Mesenchymal stem cell (in vitro differentiated cells and primary cell): ENCODE measurements around the gene SVOP.
"Not testable (repeated sequence)": the region's sequence is repeated elsewhere in the genome, so short reads cannot be mapped to it uniquely, and the experiment has no call there.

ENCODE experiments used
- DNase-seq: peaks from one replicate; pipeline ENCODE4 v3.0.0-alpha.2; 2013
- H2AFZ ChIP-seq: one replicate; pipeline ENCODE4 v1.6.1; 2013; ENCODE audit warnings: low read depth, mild to moderate bottlenecking, control low read depth, inconsistent platforms, low read length, moderate library complexity
- H2AK5ac ChIP-seq: 2 replicates; pipeline ENCODE4 v1.6.1; 2013; ENCODE audit warnings: low read length, moderate library complexity, mild to moderate bottlenecking, inconsistent platforms; ENCODE audit not compliant: severe bottlenecking
- H2BK120ac ChIP-seq: one replicate; pipeline ENCODE4 v1.6.1; 2013; ENCODE audit warnings: low read depth, mild to moderate bottlenecking, inconsistent platforms, low read length, moderate library complexity
- H2BK12ac ChIP-seq, 2 experiments: one replicate each; pipeline ENCODE4 v1.6.1; 2013; ENCODE audit warnings: inconsistent platforms in 2 of 2, low read length in 2 of 2, mild to moderate bottlenecking in 2 of 2, moderate library complexity in 2 of 2, control low read depth in 1 of 2
- H2BK15ac ChIP-seq: one replicate; pipeline ENCODE4 v1.6.1; 2013; ENCODE audit warnings: mild to moderate bottlenecking, low read depth, inconsistent platforms; ENCODE audit not compliant: poor library complexity, severe bottlenecking
- H2BK5ac ChIP-seq: 2 replicates; pipeline ENCODE4 v1.6.1; 2013; ENCODE audit warnings: low read depth, mild to moderate bottlenecking, low read length, control low read depth, inconsistent platforms; ENCODE audit not compliant: poor library complexity, severe bottlenecking
- H3K14ac ChIP-seq, 2 experiments: one replicate each; pipeline ENCODE4 v1.6.1; 2013; ENCODE audit warnings: inconsistent platforms in 2 of 2, low read length in 2 of 2, control low read depth in 1 of 2, mild to moderate bottlenecking in 1 of 2, moderate library complexity in 1 of 2
- H3K18ac ChIP-seq, 2 experiments: one replicate each; pipeline ENCODE4 v1.6.1; 2013; ENCODE audit warnings: inconsistent platforms in 2 of 2, low read length in 2 of 2, control low read depth in 1 of 2, low read depth in 1 of 2, mild to moderate bottlenecking in 1 of 2
- H3K23ac ChIP-seq, 2 experiments: one replicate each; pipeline ENCODE4 v1.6.1; 2013; ENCODE audit warnings: inconsistent platforms in 2 of 2, low read length in 2 of 2, mild to moderate bottlenecking in 2 of 2, moderate library complexity in 2 of 2, control low read depth in 1 of 2
- H3K27ac ChIP-seq: 2 replicates; pipeline ENCODE4 v1.5.1; 2013; ENCODE audit warnings: mild to moderate bottlenecking, moderate library complexity, low read length, control low read depth, inconsistent platforms; ENCODE audit not compliant: poor library complexity, severe bottlenecking
- H3K27me3 ChIP-seq, 2 experiments: 2 replicates each; pipeline versions ENCODE4 v1.6.1 to v1.7.0; 2013; ENCODE audit warnings: low read length in 2 of 2, mild to moderate bottlenecking in 2 of 2, moderate library complexity in 2 of 2, control low read depth in 1 of 2, inconsistent platforms in 1 of 2; ENCODE audit not compliant: control insufficient read depth in 1 of 2, insufficient read depth in 1 of 2
- H3K36me3 ChIP-seq, 2 experiments: 2 replicates each; pipeline versions ENCODE4 v1.6.1 to v1.7.0; 2013; ENCODE audit warnings: low read length in 2 of 2, control low read depth in 1 of 2, inconsistent platforms in 1 of 2, low read depth in 1 of 2, mild to moderate bottlenecking in 1 of 2; ENCODE audit not compliant: insufficient read depth in 2 of 2, control insufficient read depth in 1 of 2
- H3K4ac ChIP-seq, 2 experiments: one replicate each; pipeline ENCODE4 v1.6.1; 2013; ENCODE audit warnings: inconsistent platforms in 2 of 2, low read length in 2 of 2, mild to moderate bottlenecking in 2 of 2, moderate library complexity in 2 of 2, control low read depth in 1 of 2, low read depth in 1 of 2
- H3K4me1 ChIP-seq: 2 replicates; pipeline ENCODE4 v1.6.1; 2013; ENCODE audit warnings: low read depth, low read length, control low read depth; ENCODE audit not compliant: control insufficient read depth, insufficient read depth
- H3K4me2 ChIP-seq: 2 replicates; pipeline ENCODE4 v1.6.1; 2013; ENCODE audit warnings: low read length, mild to moderate bottlenecking, inconsistent platforms; ENCODE audit not compliant: poor library complexity, severe bottlenecking
- H3K4me3 ChIP-seq, 2 experiments: 2 replicates each; pipeline versions ENCODE4 v1.5.1 to v1.7.0; 2013; ENCODE audit warnings: low read length in 2 of 2, mild to moderate bottlenecking in 2 of 2, control low read depth in 1 of 2, low read depth in 1 of 2; ENCODE audit not compliant: insufficient read depth in 1 of 2
- H3K79me1 ChIP-seq: replicated peaks from 2 replicates; pipeline ENCODE4 v1.6.1; 2013; ENCODE audit warnings: mild to moderate bottlenecking, control low read depth, low read length, inconsistent platforms; ENCODE audit not compliant: poor library complexity, severe bottlenecking
- H3K9ac ChIP-seq: 2 replicates; pipeline ENCODE4 v1.7.0; 2013; ENCODE audit warnings: mild to moderate bottlenecking, low read length, moderate library complexity
- H3K9me3 ChIP-seq: 2 replicates; pipeline ENCODE4 v1.7.0; 2013; ENCODE audit warnings: mild to moderate bottlenecking, low read length; ENCODE audit not compliant: control insufficient read depth
- H4K8ac ChIP-seq: one replicate; pipeline ENCODE4 v1.6.1; 2013; ENCODE audit warnings: inconsistent platforms, mild to moderate bottlenecking, low read length, moderate library complexity
- H4K91ac ChIP-seq: one replicate; pipeline ENCODE4 v1.6.1; 2013; ENCODE audit warnings: mild to moderate bottlenecking, low read length, inconsistent platforms
- WGBS: methylation state at CpG from one replicate; pipeline ENCODE4 v1.1.7; 2013; ENCODE audit warnings: mixed read lengths; 5-methylcytosine and 5-hydroxymethylcytosine counted together

Gene SVOP

DNA sequence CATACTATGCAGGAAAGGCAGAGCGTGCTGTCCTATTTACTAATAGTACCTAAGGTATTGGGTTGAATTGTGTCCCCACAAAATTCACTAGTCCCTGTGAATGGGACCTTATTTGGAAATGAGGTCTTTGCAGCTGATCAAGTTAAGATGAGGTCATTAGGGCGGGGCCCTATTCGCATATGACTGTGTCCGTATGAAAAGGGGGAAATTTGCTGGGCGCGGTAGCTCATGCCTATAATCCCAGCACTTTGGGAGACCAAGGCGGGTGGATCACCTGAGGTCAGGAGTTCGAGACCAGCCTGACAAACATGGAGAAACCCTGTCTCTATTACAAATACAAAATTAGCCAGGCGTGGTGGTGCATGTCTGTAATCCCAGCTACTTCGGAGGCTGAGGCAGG lies 154.8 kb downstream of the SVOP start:
- H3K4me2 ChIP-seq, H3K4me3 ChIP-seq, H3K9ac ChIP-seq, H3K36me3 ChIP-seq, H2BK15ac ChIP-seq, H2BK120ac ChIP-seq, H3K18ac ChIP-seq, H3K79me1 ChIP-seq, H3K23ac ChIP-seq, H3K27me3 ChIP-seq, H3K9me3 ChIP-seq, DNase-seq, H2BK5ac ChIP-seq, H2BK12ac ChIP-seq, H2AFZ ChIP-seq, H4K8ac ChIP-seq, H3K4ac ChIP-seq, H3K4me1 ChIP-seq, H3K14ac ChIP-seq, H2AK5ac ChIP-seq, H3K27ac ChIP-seq, H4K91ac ChIP-seq: not testable (repeated sequence)
- WGBS, result 89% methylated on average over 9 of the region's 10 CpGs

DNA sequence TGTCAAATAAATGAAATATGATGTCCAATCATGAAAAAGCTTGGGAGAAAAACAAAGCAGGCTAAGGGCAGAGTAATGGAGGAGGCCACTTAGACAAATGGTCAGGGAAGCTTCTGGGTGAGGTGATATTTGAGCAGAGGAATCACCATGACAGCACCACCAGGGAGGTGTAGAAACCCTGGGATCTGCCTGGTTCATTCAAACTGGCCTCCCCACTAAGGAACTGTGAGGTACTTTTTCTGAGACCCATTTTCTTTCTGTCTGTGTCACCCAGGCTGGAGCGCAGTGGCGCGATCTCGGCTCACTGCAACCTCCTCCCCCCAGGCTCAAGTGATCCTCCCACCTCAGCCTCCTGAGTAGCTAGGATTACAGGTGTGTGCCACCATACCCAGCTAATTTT lies 155.7 kb downstream of the SVOP start:
- no peak overlapping the region for H2AK5ac ChIP-seq
- H3K4me3 ChIP-seq, result no peak overlapping the region
- H2AFZ ChIP-seq, result no peak overlapping the region
- WGBS, result 96% methylated on average over 4 of the region's 4 CpGs
- H3K79me1 ChIP-seq, result no peaks in the 10 kb centered on the region
- H3K18ac ChIP-seq, result no peak overlapping the region
- H4K91ac ChIP-seq, result no peak overlapping the region
- no peak overlapping the region for H2BK15ac ChIP-seq
- no peaks in the 10 kb centered on the region for H3K36me3 ChIP-seq
- H3K4ac ChIP-seq, result no peak overlapping the region
- no peak overlapping the region for H4K8ac ChIP-seq
- no peak overlapping the region for H3K14ac ChIP-seq
- no peak overlapping the region for H3K4me2 ChIP-seq
- DNase-seq, result no peak
- H2BK5ac ChIP-seq, result no peak overlapping the region
- no peak overlapping the region for H3K27ac ChIP-seq
- no peak overlapping the region for H2BK120ac ChIP-seq
- H3K4me1 ChIP-seq, result no peaks in the 10 kb centered on the region
- H3K23ac ChIP-seq, result no peak overlapping the region
- H3K9ac ChIP-seq, result no peak overlapping the region
- H2BK12ac ChIP-seq, result no peak overlapping the region
- H3K9me3 ChIP-seq, result no peaks in the 10 kb centered on the region
- H3K27me3 ChIP-seq, result no peaks in the 10 kb centered on the region

DNA sequence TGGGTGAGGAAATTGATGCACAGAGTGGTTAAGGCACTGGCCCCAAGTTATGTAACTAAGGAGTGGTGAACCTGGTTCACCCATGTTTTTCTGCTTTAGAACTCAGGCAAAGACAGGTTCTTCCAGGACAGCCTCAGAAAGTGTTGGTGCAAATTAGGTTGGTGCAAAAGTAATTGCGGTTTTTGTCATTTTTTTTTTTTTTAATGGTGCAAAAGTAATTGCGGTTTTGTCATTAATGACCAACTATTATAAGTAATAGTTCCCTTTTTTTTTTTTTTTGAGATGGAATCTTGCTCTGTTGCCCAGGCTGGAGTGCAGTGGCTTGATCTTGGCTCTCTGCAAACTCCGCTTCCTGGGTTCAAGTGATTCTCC lies 158.3 kb downstream of the SVOP start:
- DNase-seq, result no peak
- no peak overlapping the region for H2BK12ac ChIP-seq
- H3K14ac ChIP-seq, result no peak overlapping the region
- no peak overlapping the region for H4K91ac ChIP-seq
- H3K18ac ChIP-seq, result no peak overlapping the region
- H4K8ac ChIP-seq, result no peak overlapping the region
- no peak overlapping the region for H2BK5ac ChIP-seq
- no peaks in the 10 kb centered on the region for H3K36me3 ChIP-seq
- no peak overlapping the region for H2AK5ac ChIP-seq
- H3K4me3 ChIP-seq, result no peak overlapping the region
- no peak overlapping the region for H2BK120ac ChIP-seq
- H2BK15ac ChIP-seq, result no peak overlapping the region
- H3K4me2 ChIP-seq, result no peak overlapping the region
- 93% methylated on average over 1 of the region's 3 CpGs for WGBS
- H3K4me1 ChIP-seq, result peaks cover 6% of the 10 kb centered on the region
- H3K9ac ChIP-seq, result no peak overlapping the region
- H3K9me3 ChIP-seq, result no peaks in the 10 kb centered on the region
- H3K79me1 ChIP-seq, result no peaks in the 10 kb centered on the region
- H2AFZ ChIP-seq, result no peak overlapping the region
- no peak overlapping the region for H3K4ac ChIP-seq
- H3K27me3 ChIP-seq, result no peaks in the 10 kb centered on the region
- no peak overlapping the region for H3K27ac ChIP-seq
- no peak overlapping the region for H3K23ac ChIP-seq

DNA sequence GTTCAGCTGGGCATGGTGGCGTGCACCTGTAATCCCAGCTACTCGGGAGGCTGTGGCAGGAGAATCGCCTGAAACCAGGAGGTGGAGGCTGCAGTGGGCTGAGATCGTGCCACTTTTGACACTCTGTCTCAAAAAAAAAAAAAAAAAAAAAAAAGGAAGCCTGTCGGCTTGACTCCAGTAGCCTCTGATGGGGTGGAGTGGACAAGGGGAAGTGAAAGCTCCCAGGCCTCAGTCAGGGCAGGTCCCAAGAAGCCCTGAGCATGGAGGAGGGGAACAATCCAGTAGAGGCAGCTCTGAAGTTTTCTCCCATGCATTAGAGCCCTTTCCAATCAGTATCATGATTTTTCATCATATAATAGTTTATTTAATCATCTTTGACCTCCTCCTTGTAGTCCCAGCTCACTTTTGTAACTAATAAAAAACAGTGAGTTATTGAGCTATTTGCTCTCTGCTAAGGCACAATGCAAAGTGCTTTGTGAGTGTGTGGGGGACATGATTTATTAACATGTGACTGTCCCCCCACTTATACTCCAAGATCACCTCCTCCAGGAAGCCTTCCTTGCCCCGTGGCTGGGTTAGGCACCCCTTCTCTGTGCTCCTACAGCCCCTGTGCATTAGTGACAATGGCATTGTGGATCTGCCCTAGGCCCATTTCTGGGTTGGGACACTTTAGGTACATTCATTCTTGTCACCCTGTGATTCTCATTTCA lies 158.8 kb downstream of the SVOP start:
- Histone ChIP-seq H2BK5ac (no peak overlapping the region), H3K79me1 (no peaks in the 10 kb centered on the region), H3K9ac (no peak overlapping the region), H3K9me3 (no peaks in the 10 kb centered on the region), H2AFZ (no peak overlapping the region), H4K8ac (no peak overlapping the region), H3K4me3 (no peak overlapping the region), H3K4ac (no peak overlapping the region), H3K36me3 (no peaks in the 10 kb centered on the region), H4K91ac (no peak overlapping the region), H2AK5ac (no peak overlapping the region), H3K4me2 (no peak overlapping the region), H2BK120ac (no peak overlapping the region), H3K18ac (no peak overlapping the region), H2BK12ac (no peak overlapping the region), H3K23ac (no peak overlapping the region), H2BK15ac (no peak overlapping the region), H3K4me1 (peaks cover 6% of the 10 kb centered on the region), H3K27me3 (no peaks in the 10 kb centered on the region), H3K14ac (no peak overlapping the region), H3K27ac (no peak overlapping the region)
- DNase-seq, result no peak
- WGBS, result 86% methylated on average over 6 of the region's 6 CpGs
